Measurements from ENCODE around the gene ARPC2. TPM values are rescaled to one million over a fixed set of nuclear protein-coding genes. Genes with fewer than 3 reads are reported as not detected.

Gene ARPC2
- total and polyA plus RNA-seq, 10 of the 15 experiments (the other 5 are each of a cell fraction or from before 2014, with no cell fraction given), result 440 to 980 (median 709) TPM

DNA sequence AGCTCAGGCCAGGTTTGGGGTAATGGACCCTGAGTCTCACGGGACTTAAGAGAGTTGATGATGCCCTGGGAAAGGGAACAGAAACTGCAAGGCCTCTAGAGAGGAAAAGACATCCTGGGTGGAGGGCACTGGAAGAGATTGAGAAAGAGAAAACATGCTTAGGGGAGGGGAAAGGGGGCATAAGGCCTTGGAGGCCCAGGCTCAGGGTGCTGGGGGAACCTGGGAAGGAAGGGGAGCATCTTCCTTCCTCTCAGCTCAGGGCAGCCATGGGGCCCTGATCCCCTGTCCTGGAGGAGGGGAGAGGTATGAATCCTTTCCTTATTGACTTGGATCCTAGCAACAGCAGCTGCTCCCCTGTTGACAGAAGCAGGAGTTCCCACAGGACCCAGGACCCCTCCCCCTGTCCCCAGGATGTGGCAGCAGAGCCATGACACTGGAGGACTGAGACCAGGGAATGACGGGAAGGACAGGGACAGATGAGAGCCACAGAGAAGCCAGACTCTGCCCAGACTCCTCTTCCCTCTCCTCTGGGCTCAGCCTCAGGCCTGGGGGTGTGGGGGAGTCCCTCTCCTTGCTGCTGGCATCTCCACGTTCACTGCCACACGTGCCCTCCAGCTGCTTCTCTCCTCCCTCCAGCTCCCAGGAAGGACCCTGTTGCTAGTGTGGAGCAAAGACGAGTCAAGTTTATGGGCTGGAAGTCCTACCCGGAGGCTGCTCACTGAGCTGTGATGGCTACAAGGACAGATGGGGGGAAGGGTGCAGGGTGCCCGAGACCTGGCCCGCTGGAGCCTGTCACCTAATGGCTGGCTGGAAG, 44.6 kb downstream of the ARPC2 start:
- SMC1A ChIA-PET (ENCODE audit: uncharacterized antibody, unreplicated experiment), result interaction anchor here (0.6 kb wide), 1 partner anchor 74 kb away, joined by 3 read pairs; no protein-coding TSS in a partner anchor
- H3K9ac ChIP-seq (ENCODE audit: control insufficient read depth, insufficient read depth, low read length), result no peak overlapping the region
- no peak for TF ChIP-seq SREBF1 (IDR thresholded peaks at IDR 0.05; ENCODE audit: low read length)
- no peak for TF ChIP-seq BCL11A (IDR thresholded peaks at IDR 0.05; ENCODE audit: low read depth, low read length)
- TF ChIP-seq, protein P1, sequence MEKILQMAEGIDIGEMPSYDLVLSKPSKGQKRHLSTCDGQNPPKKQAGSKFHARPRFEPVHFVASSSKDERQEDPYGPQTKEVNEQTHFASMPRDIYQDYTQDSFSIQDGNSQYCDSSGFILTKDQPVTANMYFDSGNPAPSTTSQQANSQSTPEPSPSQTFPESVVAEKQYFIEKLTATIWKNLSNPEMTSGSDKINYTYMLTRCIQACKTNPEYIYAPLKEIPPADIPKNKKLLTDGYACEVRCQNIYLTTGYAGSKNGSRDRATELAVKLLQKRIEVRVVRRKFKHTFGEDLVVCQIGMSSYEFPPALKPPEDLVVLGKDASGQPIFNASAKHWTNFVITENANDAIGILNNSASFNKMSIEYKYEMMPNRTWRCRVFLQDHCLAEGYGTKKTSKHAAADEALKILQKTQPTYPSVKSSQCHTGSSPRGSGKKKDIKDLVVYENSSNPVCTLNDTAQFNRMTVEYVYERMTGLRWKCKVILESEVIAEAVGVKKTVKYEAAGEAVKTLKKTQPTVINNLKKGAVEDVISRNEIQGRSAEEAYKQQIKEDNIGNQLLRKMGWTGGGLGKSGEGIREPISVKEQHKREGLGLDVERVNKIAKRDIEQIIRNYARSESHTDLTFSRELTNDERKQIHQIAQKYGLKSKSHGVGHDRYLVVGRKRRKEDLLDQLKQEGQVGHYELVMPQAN (conservative IDR thresholded peaks at IDR 0.05), result no peak
- no peak for TF ChIP-seq MXI1 (IDR thresholded peaks at IDR 0.05; ENCODE audit: low read depth, low read length)
- no peak for TF ChIP-seq BACH1 (IDR thresholded peaks at IDR 0.05; ENCODE audit: borderline replicate concordance)
- TF ChIP-seq ZNF384 (IDR thresholded peaks at IDR 0.05; ENCODE audit: borderline replicate concordance, low read depth, low read length), result no peak
- TF ChIP-seq MEF2B (IDR thresholded peaks at IDR 0.05; ENCODE audit: partially characterized antibody, poor library complexity, severe bottlenecking), result peak; percentile 68
- no peak for TF ChIP-seq TBL1XR1 (IDR thresholded peaks at IDR 0.05; ENCODE audit: low read depth, low read length)
- TF ChIP-seq, protein P2, sequence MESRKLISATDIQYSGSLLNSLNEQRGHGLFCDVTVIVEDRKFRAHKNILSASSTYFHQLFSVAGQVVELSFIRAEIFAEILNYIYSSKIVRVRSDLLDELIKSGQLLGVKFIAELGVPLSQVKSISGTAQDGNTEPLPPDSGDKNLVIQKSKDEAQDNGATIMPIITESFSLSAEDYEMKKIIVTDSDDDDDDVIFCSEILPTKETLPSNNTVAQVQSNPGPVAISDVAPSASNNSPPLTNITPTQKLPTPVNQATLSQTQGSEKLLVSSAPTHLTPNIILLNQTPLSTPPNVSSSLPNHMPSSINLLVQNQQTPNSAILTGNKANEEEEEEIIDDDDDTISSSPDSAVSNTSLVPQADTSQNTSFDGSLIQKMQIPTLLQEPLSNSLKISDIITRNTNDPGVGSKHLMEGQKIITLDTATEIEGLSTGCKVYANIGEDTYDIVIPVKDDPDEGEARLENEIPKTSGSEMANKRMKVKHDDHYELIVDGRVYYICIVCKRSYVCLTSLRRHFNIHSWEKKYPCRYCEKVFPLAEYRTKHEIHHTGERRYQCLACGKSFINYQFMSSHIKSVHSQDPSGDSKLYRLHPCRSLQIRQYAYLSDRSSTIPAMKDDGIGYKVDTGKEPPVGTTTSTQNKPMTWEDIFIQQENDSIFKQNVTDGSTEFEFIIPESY (IDR thresholded peaks at IDR 0.05), result no peak
- no peak for TF ChIP-seq PML (IDR thresholded peaks at IDR 0.05; ENCODE audit: low read length)
- TF ChIP-seq, protein P3, sequence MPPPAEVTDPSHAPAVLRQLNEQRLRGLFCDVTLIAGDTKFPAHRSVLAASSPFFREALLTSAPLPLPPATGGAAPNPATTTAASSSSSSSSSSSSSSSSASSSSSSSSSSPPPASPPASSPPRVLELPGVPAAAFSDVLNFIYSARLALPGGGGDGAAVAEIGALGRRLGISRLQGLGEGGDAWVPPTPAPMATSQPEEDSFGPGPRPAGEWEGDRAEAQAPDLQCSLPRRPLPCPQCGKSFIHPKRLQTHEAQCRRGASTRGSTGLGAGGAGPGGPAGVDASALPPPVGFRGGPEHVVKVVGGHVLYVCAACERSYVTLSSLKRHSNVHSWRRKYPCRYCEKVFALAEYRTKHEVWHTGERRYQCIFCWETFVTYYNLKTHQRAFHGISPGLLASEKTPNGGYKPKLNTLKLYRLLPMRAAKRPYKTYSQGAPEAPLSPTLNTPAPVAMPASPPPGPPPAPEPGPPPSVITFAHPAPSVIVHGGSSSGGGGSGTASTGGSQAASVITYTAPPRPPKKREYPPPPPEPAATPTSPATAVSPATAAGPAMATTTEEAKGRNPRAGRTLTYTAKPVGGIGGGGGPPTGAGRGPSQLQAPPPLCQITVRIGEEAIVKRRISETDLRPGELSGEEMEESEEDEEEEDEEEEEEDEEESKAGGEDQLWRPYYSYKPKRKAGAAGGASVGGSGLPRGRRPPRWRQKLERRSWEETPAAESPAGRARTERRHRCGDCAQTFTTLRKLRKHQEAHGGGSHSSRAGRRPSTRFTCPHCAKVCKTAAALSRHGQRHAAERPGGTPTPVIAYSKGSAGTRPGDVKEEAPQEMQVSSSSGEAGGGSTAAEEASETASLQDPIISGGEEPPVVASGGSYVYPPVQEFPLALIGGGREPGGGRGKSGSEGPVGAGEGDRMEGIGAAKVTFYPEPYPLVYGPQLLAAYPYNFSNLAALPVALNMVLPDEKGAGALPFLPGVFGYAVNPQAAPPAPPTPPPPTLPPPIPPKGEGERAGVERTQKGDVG (CRISPR knock-in tag; IDR thresholded peaks at IDR 0.05), result no peak
- no peak for TF ChIP-seq RCOR1 (conservative IDR thresholded peaks at IDR 0.05; ENCODE audit: low read depth, low read length)
- no peak for TF ChIP-seq RAD51 (IDR thresholded peaks at IDR 0.05)
- no peak for TF ChIP-seq TCF12 (IDR thresholded peaks at IDR 0.05; ENCODE audit: low read depth, low read length)
- TF ChIP-seq BHLHE40 (IDR thresholded peaks at IDR 0.05; ENCODE audit: borderline replicate concordance in 1 of 2, low read depth in 2 of 2, low read length in 1 of 2), result peak in 1 of 2 experiments; percentile 18; a peak in 1 of 4 replicates
- no peak for TF ChIP-seq NRF1 (conservative IDR thresholded peaks at IDR 0.05; ENCODE audit: low read depth, low read length)

More for the DNA sequence above, 44.6 kb downstream of the ARPC2 start:
- 52% methylated on average over 8 of the region's 8 CpGs for WGBS (ENCODE audit: insufficient coverage, insufficient replicate concordance, low lambda C conversion rate, missing lambda C conversion rate)
- Histone ChIP-seq H3K4me2 (ENCODE audit: control insufficient read depth, insufficient read depth) (no peak overlapping the region; the same call in 1 of the 2 replicates), H4K20me1 (ENCODE audit: control insufficient read depth, insufficient read depth) (no peaks in the 10 kb centered on the region), H3K79me2 (ENCODE audit: control insufficient read depth, insufficient read depth, low read length) (no peaks in the 10 kb centered on the region), H3K36me3 (ENCODE audit: control insufficient read depth in 2 of 2, insufficient read depth in 2 of 2, low read length in 1 of 2) (peaks cover 10 to 15% of the 10 kb centered on the region in 2 experiments; a peak in 2 of 4 replicates), H3K27me3 (replicated peaks in 1 of 2; ENCODE audit: control insufficient read depth in 2 of 2, insufficient read depth in 2 of 2, low read length in 1 of 2) (no peaks in the 10 kb centered on the region), H3K9me3 (replicated peaks; ENCODE audit: control insufficient read depth, insufficient read depth, low read length) (no peaks in the 10 kb centered on the region), H3K27ac (ENCODE audit: control insufficient read depth, insufficient read depth) (0 out of 2 replicates have a peak overlapping the region, but pooled peaks have one; percentile 10), H2AFZ (ENCODE audit: control insufficient read depth, low read depth, low read length) (no peak overlapping the region), H3K4me3 (no peak overlapping the region), H3K4me1 (ENCODE audit: control insufficient read depth, insufficient read depth, low read length) (peaks cover 34% of the 10 kb centered on the region)
- ATAC-seq, result peak; percentile 5; the same call in 2 of the 3 replicates
- ChIA-PET CTCF (interaction anchor here (0.9 to 4.7 kb wide), 3 partner anchors 9 to 74 kb away, joined by 3 to 22 read pairs (median 3); partner anchors contain the start of genes AAMP and PNKD), RAD21 (ENCODE audit: unreplicated experiment) (interaction anchor here (1.0 kb wide), 1 partner anchor 9 kb away, joined by 4 read pairs; the partner anchor contains the start of genes AAMP and PNKD), POLR2A (interaction anchor here (1.2 kb wide), 1 partner anchor 26 kb away, joined by 3 read pairs; no protein-coding TSS in a partner anchor)
- no peak for DNase-seq (ENCODE audit: low read depth, low spot score)
- intact Hi-C loops (cut with micrococcal nuclease; ENCODE audit: unreplicated experiment) (no loop called here), in situ Hi-C loops (cut with MboI) (no loop called here)
- FAIRE-seq, result no peak
- no TSS peak for BruUV-seq (replicated peaks)

Data from GM12878 (cell line).